ENCODE data around the gene RAB1A.
"Not testable (repeated sequence)": the region's sequence is repeated elsewhere in the genome, so short reads cannot be mapped to it uniquely, and the experiment has no call there.

RAB1A gene

GRCh38 chr2:65129826-65130663 lies at the start of gene RAB1A:
Gene RAB1A (minus strand): TSS chr2:65130106. CDS start chr2:65129915, 191 bp downstream.
- peak; percentile 98 for DNase-seq (ENCODE audit: low spot score)
- TF ChIP-seq, protein P1, sequence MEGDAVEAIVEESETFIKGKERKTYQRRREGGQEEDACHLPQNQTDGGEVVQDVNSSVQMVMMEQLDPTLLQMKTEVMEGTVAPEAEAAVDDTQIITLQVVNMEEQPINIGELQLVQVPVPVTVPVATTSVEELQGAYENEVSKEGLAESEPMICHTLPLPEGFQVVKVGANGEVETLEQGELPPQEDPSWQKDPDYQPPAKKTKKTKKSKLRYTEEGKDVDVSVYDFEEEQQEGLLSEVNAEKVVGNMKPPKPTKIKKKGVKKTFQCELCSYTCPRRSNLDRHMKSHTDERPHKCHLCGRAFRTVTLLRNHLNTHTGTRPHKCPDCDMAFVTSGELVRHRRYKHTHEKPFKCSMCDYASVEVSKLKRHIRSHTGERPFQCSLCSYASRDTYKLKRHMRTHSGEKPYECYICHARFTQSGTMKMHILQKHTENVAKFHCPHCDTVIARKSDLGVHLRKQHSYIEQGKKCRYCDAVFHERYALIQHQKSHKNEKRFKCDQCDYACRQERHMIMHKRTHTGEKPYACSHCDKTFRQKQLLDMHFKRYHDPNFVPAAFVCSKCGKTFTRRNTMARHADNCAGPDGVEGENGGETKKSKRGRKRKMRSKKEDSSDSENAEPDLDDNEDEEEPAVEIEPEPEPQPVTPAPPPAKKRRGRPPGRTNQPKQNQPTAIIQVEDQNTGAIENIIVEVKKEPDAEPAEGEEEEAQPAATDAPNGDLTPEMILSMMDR (IDR thresholded peaks at IDR 0.05; ENCODE audit: borderline replicate concordance, control extremely low read depth, extremely low read depth, insufficient read depth, missing control alignments) = peak; percentile 47
- in situ Hi-C loops (cut with MboI; ENCODE audit: low sequenced_read_pairs, unreplicated experiment) = no loop called here

- in situ Hi-C loops (cut with MboI; ENCODE audit: low sequenced_read_pairs, unreplicated experiment) = no loop called here
- TF ChIP-seq, protein P1 (IDR thresholded peaks at IDR 0.05; ENCODE audit: borderline replicate concordance, control extremely low read depth, extremely low read depth, insufficient read depth, missing control alignments) = no peak
- no peak for DNase-seq (ENCODE audit: low spot score)
Observed at GRCh38 chr2:65177751-65178442, 48.0 kb upstream of the RAB1A start.

GRCh38 chr2:65175894-65176530 lies 46.1 kb upstream of the RAB1A start:
- DNase-seq (ENCODE audit: low spot score) = no peak
- TF ChIP-seq, protein P1 (IDR thresholded peaks at IDR 0.05; ENCODE audit: borderline replicate concordance, control extremely low read depth, extremely low read depth, insufficient read depth, missing control alignments) = no peak

DNA sequence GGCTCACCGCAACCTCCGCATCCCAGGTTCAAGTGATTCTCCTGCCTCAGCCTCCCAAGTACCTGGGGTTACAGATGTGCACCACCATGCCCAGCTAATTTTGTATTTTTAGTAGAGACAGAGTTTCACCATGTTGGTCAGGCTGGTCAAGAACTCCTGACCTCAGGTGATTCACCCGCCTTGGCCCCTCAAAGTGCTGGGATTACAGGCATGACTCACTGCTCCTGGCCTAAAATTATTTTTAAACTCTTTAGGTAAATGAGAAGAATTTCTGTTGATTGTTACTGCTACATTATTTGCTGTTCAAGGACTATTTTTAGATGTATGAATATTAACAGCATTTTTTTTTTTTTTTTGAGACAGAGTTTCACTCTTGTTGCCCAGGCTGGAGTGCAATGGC lies 44.1 kb upstream of the RAB1A start:
- in situ Hi-C loops (cut with MboI; ENCODE audit: low sequenced_read_pairs, unreplicated experiment); DNase-seq (ENCODE audit: low spot score): not testable (repeated sequence)

More at GRCh38 chr2:65175894-65176530, 46.1 kb upstream of the RAB1A start:
- in situ Hi-C loops (cut with MboI; ENCODE audit: low sequenced_read_pairs, unreplicated experiment) = no loop called here

DNA sequence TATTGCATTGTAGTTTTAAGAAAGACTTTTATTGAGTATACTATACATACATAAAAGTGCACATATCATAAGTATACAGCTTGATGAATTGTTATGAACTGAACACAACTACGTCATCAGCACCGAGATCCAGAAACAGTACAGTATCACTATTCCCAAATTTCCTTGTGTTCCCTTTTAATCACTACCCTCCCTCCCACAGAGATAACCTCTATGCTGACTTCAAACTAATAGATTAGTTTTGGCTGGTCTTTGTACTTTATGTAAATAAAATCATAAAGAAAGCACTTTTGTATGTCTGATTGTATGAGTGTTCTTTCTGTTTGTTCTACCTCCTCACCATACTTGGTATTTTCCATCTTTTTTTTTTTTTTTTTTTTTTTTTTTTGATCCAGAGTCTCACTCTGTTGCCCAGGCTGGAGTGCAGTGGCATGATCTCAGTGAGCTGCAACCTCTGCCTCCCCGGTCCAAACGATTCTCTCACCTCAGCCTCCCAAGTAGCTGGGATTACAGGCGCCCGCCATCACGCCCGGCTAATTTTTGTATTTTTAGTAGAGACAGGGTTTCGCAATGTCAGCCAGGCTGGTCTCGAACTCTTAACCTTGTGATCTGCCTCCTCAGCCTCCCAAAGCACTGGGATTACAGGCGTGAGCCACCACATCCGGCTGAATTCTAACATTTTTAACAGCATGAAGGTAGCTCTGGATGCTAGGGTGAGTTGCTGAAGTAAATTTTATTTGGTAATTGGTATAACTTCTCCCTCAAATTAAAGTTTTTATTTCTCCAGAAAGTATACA lies 43.3 kb upstream of the RAB1A start:
- in situ Hi-C loops (cut with MboI; ENCODE audit: low sequenced_read_pairs, unreplicated experiment) = no loop called here
- no peak for DNase-seq (ENCODE audit: low spot score)
- TF ChIP-seq, protein P1 (IDR thresholded peaks at IDR 0.05; ENCODE audit: borderline replicate concordance, control extremely low read depth, extremely low read depth, insufficient read depth, missing control alignments) = no peak

DNA sequence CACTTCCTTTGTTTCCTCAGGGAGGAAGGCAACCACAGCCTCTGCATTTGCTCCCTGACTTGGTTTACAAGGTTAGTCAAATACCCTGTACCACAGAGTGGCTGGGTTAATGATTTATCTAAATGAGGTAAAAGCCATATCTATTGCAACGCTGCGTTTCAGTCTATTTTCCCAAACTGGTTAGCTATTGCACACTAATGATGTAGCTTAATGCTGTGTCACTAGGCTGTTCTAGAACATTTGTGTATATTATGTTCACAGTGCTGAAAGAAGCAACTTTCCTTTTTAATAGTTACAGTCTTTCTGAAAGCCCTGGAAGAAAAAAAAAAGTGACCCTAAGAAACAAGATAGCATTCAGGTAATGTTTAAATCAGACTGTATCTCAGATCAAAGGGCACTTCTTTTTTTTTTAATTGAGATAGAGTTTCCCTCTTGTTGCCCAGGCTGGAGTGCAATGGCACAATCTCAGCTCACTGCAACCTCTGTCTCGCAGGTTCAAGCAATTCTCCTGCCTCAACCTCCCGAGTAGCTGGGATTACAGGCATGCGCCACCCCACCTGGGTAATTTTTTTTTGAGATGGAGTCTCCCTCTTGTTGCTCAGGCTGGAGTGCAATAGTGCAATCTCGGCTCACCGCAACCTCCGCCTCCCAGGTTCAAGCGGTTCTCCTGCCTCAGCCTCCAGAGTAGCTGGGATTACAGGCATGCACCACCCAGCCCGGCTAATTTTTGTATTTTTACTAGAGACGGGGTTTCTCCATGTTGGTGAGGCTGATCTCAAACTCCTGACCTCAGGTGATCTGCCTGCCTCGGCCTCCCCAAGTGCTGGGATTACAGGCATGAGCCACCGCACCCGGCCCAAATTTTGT lies 40.9 kb upstream of the RAB1A start:
- DNase-seq (ENCODE audit: low spot score); in situ Hi-C loops (cut with MboI; ENCODE audit: low sequenced_read_pairs, unreplicated experiment): not testable (repeated sequence)
